SK-N-SH treated with all-trans-retinoic acid at 6 μM for 48 hours (cell line): Measurements from ENCODE around the gene PGLYRP2.

ENCODE experiments used
- ATAC-seq: fragments of 200-7000 bp; cut with Tn5 transposase; 3 replicates; pipeline ENCODE4 v1.9.1; 2020; ENCODE audit warnings: mild to moderate bottlenecking, moderate library complexity
- ARNTL ChIP-seq: fragments of 450-650 bp; formaldehyde crosslinking; IDR thresholded peaks from 2 replicates; pipeline ENCODE4 v1.5.0; 2020; ENCODE audit warnings: low read depth, mild to moderate bottlenecking, moderate library complexity, borderline replicate concordance
- BACH2 ChIP-seq: fragments of 250-450 bp; sonication (Bioruptor Pico); IDR thresholded peaks from 2 replicates; pipeline ENCODE4 v1.9.0; 2021; ENCODE audit warnings: mild to moderate bottlenecking, borderline replicate concordance
- CSDC2 ChIP-seq: fragments of 250-450 bp; sonication (Bioruptor Pico); IDR thresholded peaks from 2 replicates; pipeline ENCODE4 v1.5.0; 2020; ENCODE audit warnings: mild to moderate bottlenecking, moderate library complexity
- ESRRG ChIP-seq: fragments of 250-450 bp; sonication (Bioruptor Pico); IDR thresholded peaks from 2 replicates; pipeline ENCODE4 v1.6.1; 2021; ENCODE audit warnings: mild to moderate bottlenecking
- GLIS3 ChIP-seq: fragments of 250-450 bp; sonication (Bioruptor Pico); IDR thresholded peaks from 2 replicates; pipeline ENCODE4 v1.5.0; 2020; ENCODE audit warnings: mild to moderate bottlenecking, moderate library complexity
- ISL1 ChIP-seq: fragments of 250-450 bp; sonication (Bioruptor Pico); IDR thresholded peaks from 2 replicates; pipeline ENCODE4 v2.1.2; 2022; ENCODE audit warnings: mild to moderate bottlenecking, moderate library complexity
- PPARA ChIP-seq: fragments of 250-450 bp; sonication (Bioruptor Pico); IDR thresholded peaks from 2 replicates; pipeline ENCODE4 v1.5.0; 2020; ENCODE audit warnings: mild to moderate bottlenecking, borderline replicate concordance
- RARB ChIP-seq: fragments of 250-450 bp; sonication (Bioruptor Pico); IDR thresholded peaks from 2 replicates; pipeline ENCODE4 v1.8.0; 2021; ENCODE audit warnings: mild to moderate bottlenecking, moderate library complexity
- TOX ChIP-seq: fragments of 250-450 bp; sonication (Bioruptor Pico); IDR thresholded peaks from 2 replicates; pipeline ENCODE4 v1.8.0; 2021; ENCODE audit warnings: mild to moderate bottlenecking, moderate library complexity, borderline replicate concordance
- ZFP3 ChIP-seq: fragments of 250-450 bp; sonication (Bioruptor Pico); IDR thresholded peaks from 2 replicates; pipeline ENCODE4 v1.5.0; 2020; ENCODE audit warnings: mild to moderate bottlenecking, moderate library complexity
- ZFP30 ChIP-seq: fragments of 450-650 bp; formaldehyde crosslinking; IDR thresholded peaks from 2 replicates; pipeline ENCODE4 v1.5.0; 2022; ENCODE audit warnings: mild to moderate bottlenecking, moderate library complexity
- ZNF565 ChIP-seq: fragments of 450-650 bp; formaldehyde crosslinking; conservative IDR thresholded peaks from 2 replicates; pipeline ENCODE4 v1.5.0; 2020; ENCODE audit warnings: low read depth, mild to moderate bottlenecking, moderate library complexity
- ZNF70 ChIP-seq: fragments of 450-650 bp; formaldehyde crosslinking; IDR thresholded peaks from 2 replicates; pipeline ENCODE4 v1.5.0; 2020; ENCODE audit warnings: mild to moderate bottlenecking, moderate library complexity
- ZNF8 ChIP-seq: fragments of 450-650 bp; formaldehyde crosslinking; IDR thresholded peaks from 2 replicates; pipeline ENCODE4 v1.5.0; 2020; ENCODE audit warnings: mild to moderate bottlenecking, moderate library complexity
- TF ChIP-seq, protein P1 (sequence below): fragments of 250-450 bp; sonication (Bioruptor Pico); IDR thresholded peaks from 2 replicates; pipeline ENCODE4 v1.5.1; 2021; ENCODE audit warnings: mild to moderate bottlenecking, moderate library complexity
- TF ChIP-seq, protein P2 (sequence below): fragments of 250-450 bp; sonication (Bioruptor Pico); IDR thresholded peaks from 2 replicates; pipeline ENCODE4 v1.8.0; 2021; ENCODE audit warnings: low read depth, mild to moderate bottlenecking, moderate library complexity, borderline replicate concordance
- TF ChIP-seq, protein P3 (sequence below): fragments of 250-450 bp; sonication (Bioruptor Pico); IDR thresholded peaks from 2 replicates; pipeline ENCODE4 v1.8.0; 2020; ENCODE audit warnings: mild to moderate bottlenecking, moderate library complexity, borderline replicate concordance
- TF ChIP-seq, protein P4 (sequence below): fragments of 250-450 bp; sonication (Bioruptor Pico); IDR thresholded peaks from 2 replicates; pipeline ENCODE4 v1.5.1; 2020; ENCODE audit warnings: low read depth, mild to moderate bottlenecking, moderate library complexity
- TF ChIP-seq, protein P5 (sequence below): fragments of 250-450 bp; sonication (Bioruptor Pico); IDR thresholded peaks from 2 replicates; pipeline ENCODE4 v1.5.0; 2020; ENCODE audit warnings: mild to moderate bottlenecking, moderate library complexity

PGLYRP2 gene

DNA sequence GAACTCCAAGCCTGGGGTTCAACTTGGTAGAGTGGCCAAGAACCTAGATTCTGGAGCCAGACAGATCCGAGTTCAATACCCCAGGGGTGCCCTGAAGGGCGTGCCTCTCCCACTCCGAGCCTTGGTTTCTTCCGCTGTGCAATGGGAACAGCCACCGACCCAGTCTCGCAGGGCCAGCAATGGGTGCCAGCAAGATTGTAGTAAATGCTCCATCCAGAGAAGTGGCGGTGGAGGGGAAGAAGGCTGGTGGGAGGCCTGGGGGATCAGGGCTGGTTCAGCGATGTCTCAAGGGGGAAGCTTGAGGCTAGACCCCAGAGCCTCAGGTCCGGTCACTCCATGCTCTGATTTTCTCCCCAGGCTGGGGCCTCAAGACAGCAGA is 34.1 kb downstream of the PGLYRP2 start:
- no peak for TF ChIP-seq ESRRG (CRISPR knock-in tag)
- TF ChIP-seq, protein P1, sequence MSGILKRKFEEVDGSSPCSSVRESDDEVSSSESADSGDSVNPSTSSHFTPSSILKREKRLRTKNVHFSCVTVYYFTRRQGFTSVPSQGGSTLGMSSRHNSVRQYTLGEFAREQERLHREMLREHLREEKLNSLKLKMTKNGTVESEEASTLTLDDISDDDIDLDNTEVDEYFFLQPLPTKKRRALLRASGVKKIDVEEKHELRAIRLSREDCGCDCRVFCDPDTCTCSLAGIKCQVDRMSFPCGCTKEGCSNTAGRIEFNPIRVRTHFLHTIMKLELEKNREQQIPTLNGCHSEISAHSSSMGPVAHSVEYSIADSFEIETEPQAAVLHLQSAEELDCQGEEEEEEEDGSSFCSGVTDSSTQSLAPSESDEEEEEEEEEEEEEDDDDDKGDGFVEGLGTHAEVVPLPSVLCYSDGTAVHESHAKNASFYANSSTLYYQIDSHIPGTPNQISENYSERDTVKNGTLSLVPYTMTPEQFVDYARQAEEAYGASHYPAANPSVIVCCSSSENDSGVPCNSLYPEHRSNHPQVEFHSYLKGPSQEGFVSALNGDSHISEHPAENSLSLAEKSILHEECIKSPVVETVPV (CRISPR knock-in tag): no peak
- TF ChIP-seq, protein P2, sequence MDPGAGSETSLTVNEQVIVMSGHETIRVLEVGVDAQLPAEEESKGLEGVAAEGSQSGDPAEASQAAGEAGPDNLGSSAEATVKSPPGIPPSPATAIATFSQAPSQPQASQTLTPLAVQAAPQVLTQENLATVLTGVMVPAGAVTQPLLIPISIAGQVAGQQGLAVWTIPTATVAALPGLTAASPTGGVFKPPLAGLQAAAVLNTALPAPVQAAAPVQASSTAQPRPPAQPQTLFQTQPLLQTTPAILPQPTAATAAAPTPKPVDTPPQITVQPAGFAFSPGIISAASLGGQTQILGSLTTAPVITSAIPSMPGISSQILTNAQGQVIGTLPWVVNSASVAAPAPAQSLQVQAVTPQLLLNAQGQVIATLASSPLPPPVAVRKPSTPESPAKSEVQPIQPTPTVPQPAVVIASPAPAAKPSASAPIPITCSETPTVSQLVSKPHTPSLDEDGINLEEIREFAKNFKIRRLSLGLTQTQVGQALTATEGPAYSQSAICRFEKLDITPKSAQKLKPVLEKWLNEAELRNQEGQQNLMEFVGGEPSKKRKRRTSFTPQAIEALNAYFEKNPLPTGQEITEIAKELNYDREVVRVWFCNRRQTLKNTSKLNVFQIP: no peak
- TF ChIP-seq ZNF565 (CRISPR knock-in tag): no peak
- ATAC-seq: no peak

DNA sequence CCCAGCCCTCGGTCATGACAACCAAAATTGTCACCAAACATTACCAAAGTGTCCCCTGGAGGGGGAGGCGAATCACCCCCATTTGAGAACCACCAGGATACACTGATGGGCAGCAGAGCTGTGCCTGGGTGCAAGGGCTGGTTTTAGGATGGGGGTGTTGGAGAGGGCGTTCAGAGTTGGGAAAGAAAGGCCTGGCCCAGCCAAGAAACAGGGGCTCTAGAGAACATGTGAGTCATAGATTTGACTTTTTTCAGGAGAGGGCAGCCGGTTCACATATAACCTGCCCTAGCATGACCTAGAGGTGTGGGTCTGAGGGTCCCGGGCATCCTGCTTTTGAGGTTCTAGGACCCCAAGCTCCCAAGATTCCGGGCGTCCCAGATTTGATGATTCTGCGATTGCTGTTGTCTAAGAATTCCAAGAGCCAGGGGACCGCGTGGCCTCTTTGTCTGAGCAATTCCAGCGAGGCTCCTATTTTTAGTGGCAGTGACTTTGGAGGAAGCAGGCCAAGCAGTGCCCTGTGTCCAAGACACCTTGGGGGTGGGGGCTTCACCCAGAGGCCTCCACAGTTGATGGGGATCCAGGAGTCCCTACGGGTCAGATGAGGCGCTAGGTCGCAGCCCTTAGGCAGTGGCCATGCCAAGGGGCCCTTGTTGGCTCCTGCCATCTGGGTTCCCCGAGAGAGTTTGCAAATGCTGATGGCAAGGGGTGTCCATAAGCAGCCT is 34.6 kb downstream of the PGLYRP2 start:
- TF ChIP-seq, protein P3, sequence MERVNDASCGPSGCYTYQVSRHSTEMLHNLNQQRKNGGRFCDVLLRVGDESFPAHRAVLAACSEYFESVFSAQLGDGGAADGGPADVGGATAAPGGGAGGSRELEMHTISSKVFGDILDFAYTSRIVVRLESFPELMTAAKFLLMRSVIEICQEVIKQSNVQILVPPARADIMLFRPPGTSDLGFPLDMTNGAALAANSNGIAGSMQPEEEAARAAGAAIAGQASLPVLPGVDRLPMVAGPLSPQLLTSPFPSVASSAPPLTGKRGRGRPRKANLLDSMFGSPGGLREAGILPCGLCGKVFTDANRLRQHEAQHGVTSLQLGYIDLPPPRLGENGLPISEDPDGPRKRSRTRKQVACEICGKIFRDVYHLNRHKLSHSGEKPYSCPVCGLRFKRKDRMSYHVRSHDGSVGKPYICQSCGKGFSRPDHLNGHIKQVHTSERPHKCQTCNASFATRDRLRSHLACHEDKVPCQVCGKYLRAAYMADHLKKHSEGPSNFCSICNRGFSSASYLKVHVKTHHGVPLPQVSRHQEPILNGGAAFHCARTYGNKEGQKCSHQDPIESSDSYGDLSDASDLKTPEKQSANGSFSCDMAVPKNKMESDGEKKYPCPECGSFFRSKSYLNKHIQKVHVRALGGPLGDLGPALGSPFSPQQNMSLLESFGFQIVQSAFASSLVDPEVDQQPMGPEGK: no peak
- TF ChIP-seq, protein P4, sequence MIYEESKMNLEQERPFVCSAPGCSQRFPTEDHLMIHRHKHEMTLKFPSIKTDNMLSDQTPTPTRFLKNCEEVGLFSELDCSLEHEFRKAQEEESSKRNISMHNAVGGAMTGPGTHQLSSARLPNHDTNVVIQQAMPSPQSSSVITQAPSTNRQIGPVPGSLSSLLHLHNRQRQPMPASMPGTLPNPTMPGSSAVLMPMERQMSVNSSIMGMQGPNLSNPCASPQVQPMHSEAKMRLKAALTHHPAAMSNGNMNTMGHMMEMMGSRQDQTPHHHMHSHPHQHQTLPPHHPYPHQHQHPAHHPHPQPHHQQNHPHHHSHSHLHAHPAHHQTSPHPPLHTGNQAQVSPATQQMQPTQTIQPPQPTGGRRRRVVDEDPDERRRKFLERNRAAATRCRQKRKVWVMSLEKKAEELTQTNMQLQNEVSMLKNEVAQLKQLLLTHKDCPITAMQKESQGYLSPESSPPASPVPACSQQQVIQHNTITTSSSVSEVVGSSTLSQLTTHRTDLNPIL (CRISPR knock-in tag): no peak
- TF ChIP-seq ZNF70 (CRISPR knock-in tag) (no peak), ZFP30 (CRISPR knock-in tag) (no peak), BACH2 (CRISPR knock-in tag) (no peak), GLIS3 (CRISPR knock-in tag) (no peak), RARB (CRISPR knock-in tag) (no peak), ARNTL (CRISPR knock-in tag) (no peak), ESRRG (CRISPR knock-in tag) (no peak), CSDC2 (no peak), ZNF8 (CRISPR knock-in tag) (no peak), ZFP3 (no peak), ISL1 (no peak), PPARA (CRISPR knock-in tag) (no peak), TOX (CRISPR knock-in tag) (no peak)
- TF ChIP-seq, protein P1 (CRISPR knock-in tag): no peak
- TF ChIP-seq, protein P5, sequence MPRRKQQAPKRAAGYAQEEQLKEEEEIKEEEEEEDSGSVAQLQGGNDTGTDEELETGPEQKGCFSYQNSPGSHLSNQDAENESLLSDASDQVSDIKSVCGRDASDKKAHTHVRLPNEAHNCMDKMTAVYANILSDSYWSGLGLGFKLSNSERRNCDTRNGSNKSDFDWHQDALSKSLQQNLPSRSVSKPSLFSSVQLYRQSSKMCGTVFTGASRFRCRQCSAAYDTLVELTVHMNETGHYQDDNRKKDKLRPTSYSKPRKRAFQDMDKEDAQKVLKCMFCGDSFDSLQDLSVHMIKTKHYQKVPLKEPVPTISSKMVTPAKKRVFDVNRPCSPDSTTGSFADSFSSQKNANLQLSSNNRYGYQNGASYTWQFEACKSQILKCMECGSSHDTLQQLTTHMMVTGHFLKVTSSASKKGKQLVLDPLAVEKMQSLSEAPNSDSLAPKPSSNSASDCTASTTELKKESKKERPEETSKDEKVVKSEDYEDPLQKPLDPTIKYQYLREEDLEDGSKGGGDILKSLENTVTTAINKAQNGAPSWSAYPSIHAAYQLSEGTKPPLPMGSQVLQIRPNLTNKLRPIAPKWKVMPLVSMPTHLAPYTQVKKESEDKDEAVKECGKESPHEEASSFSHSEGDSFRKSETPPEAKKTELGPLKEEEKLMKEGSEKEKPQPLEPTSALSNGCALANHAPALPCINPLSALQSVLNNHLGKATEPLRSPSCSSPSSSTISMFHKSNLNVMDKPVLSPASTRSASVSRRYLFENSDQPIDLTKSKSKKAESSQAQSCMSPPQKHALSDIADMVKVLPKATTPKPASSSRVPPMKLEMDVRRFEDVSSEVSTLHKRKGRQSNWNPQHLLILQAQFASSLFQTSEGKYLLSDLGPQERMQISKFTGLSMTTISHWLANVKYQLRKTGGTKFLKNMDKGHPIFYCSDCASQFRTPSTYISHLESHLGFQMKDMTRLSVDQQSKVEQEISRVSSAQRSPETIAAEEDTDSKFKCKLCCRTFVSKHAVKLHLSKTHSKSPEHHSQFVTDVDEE (CRISPR knock-in tag): no peak
- no peak for ATAC-seq

DNA sequence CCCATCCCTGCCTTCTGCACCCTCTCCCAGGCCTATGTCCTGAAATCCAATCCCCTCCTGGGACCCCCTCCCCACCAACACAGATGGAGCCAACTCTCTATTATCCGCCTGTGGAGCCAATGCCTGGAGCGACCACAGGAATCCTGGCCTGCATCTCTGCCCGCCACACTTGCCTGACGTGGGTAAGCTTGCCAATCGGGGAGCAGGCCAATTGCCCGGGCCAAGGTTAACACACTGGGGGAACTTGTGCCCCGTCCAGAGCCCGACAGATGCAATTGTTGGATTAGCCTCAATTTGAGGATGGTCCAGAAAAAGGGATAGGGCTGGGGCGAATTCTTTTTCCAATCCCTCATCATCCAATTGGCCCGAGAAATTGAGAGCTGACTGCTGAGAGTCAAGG is 35.5 kb downstream of the PGLYRP2 start:
- ATAC-seq: no peak
- TF ChIP-seq ESRRG (CRISPR knock-in tag) (no peak), ZNF565 (CRISPR knock-in tag) (no peak), ZFP3 (no peak), TOX (CRISPR knock-in tag) (no peak), GLIS3 (CRISPR knock-in tag) (no peak), ZNF70 (CRISPR knock-in tag) (no peak)
- TF ChIP-seq, protein P5 (CRISPR knock-in tag): no peak
- TF ChIP-seq, protein P3: no peak
- TF ChIP-seq, protein P1 (CRISPR knock-in tag): no peak
